ENCODE measurements around the gene PLCH1. TPM values are rescaled to one million over a fixed set of nuclear protein-coding genes. Genes with fewer than 3 reads are reported as not detected.

The PLCH1 gene
- total RNA-seq, 2 experiments from 2014 or later = 0.06 TPM; not detected in 1

GRCh38 chr3:155485897-155486296, 259.0 kb downstream of the PLCH1 start:
- Histone ChIP-seq H3K4me2 (ENCODE audit: low read length) (no peak overlapping the region), H3K79me2 (ENCODE audit: insufficient read depth, low read depth, low read length) (no peaks in the 10 kb centered on the region), H3K27ac (ENCODE audit: low read depth, low read length, poor library complexity, severe bottlenecking) (no peak overlapping the region), H3K4me3 (ENCODE audit: low read depth, low read length, poor library complexity, severe bottlenecking) (no peak overlapping the region), H3K9me3 (ENCODE audit: low read length) (no peaks in the 10 kb centered on the region), H4K20me1 (ENCODE audit: insufficient read depth, low read length) (no peaks in the 10 kb centered on the region), H3K9me2 (ENCODE audit: insufficient read depth, low read length) (no peaks in the 10 kb centered on the region), H3K4me1 (ENCODE audit: insufficient read depth, low read length, poor library complexity, severe bottlenecking) (no peaks in the 10 kb centered on the region), H3K36me3 (ENCODE audit: insufficient read depth, low read length) (no peaks in the 10 kb centered on the region), H2AFZ (ENCODE audit: low read length) (no peak overlapping the region)
- no peak for TF ChIP-seq EZH2phosphoT487 (IDR thresholded peaks at IDR 0.05; ENCODE audit: borderline replicate concordance, low read depth, low read length)
- TF ChIP-seq CTCF (conservative IDR thresholded peaks at IDR 0.05; ENCODE audit: low read length) = no peak
- no TSS peak for BruUV-seq (replicated peaks)
- CTCF ChIA-PET (ENCODE audit: unreplicated experiment) = no interaction called here
- POLR2A ChIA-PET = no interaction called here
- no peak for DNase-seq (ENCODE audit: low spot score)
- intact Hi-C loops (cut with micrococcal nuclease; ENCODE audit: unreplicated experiment) = no loop called here

GRCh38 chr3:155481591-155481990, 263.3 kb downstream of the PLCH1 start:
- H3K27ac ChIP-seq (ENCODE audit: low read depth, low read length, poor library complexity, severe bottlenecking) = no peak overlapping the region
- H2AFZ ChIP-seq (ENCODE audit: low read length) = no peak overlapping the region
- H3K79me2 ChIP-seq (ENCODE audit: insufficient read depth, low read depth, low read length) = no peaks in the 10 kb centered on the region
- H3K9me3 ChIP-seq (ENCODE audit: low read length) = no peaks in the 10 kb centered on the region
- no peak for DNase-seq (ENCODE audit: low spot score)
- no peaks in the 10 kb centered on the region for H3K4me1 ChIP-seq (ENCODE audit: insufficient read depth, low read length, poor library complexity, severe bottlenecking)
- TF ChIP-seq CTCF (conservative IDR thresholded peaks at IDR 0.05; ENCODE audit: low read length) = no peak
- no peak for TF ChIP-seq EZH2phosphoT487 (IDR thresholded peaks at IDR 0.05; ENCODE audit: borderline replicate concordance, low read depth, low read length)
- ChIA-PET POLR2A (no interaction called here), CTCF (ENCODE audit: unreplicated experiment) (no interaction called here)
- no peak overlapping the region for H3K4me2 ChIP-seq (ENCODE audit: low read length)
- BruUV-seq (replicated peaks) = no TSS peak
- no peaks in the 10 kb centered on the region for H3K9me2 ChIP-seq (ENCODE audit: insufficient read depth, low read length)
- no peaks in the 10 kb centered on the region for H4K20me1 ChIP-seq (ENCODE audit: insufficient read depth, low read length)
- no peak overlapping the region for H3K4me3 ChIP-seq (ENCODE audit: low read depth, low read length, poor library complexity, severe bottlenecking)
- intact Hi-C loops (cut with micrococcal nuclease; ENCODE audit: unreplicated experiment) = no loop called here
- H3K36me3 ChIP-seq (ENCODE audit: insufficient read depth, low read length) = no peaks in the 10 kb centered on the region

GRCh38 chr3:155481089-155481488, 263.8 kb downstream of the PLCH1 start:
- CTCF ChIA-PET (ENCODE audit: unreplicated experiment) = no interaction called here
- no peak for TF ChIP-seq CTCF (conservative IDR thresholded peaks at IDR 0.05; ENCODE audit: low read length)
- TF ChIP-seq EZH2phosphoT487 (IDR thresholded peaks at IDR 0.05; ENCODE audit: borderline replicate concordance, low read depth, low read length) = no peak
- Histone ChIP-seq H3K9me2 (ENCODE audit: insufficient read depth, low read length) (no peaks in the 10 kb centered on the region), H4K20me1 (ENCODE audit: insufficient read depth, low read length) (no peaks in the 10 kb centered on the region), H3K79me2 (ENCODE audit: insufficient read depth, low read depth, low read length) (no peaks in the 10 kb centered on the region), H3K4me1 (ENCODE audit: insufficient read depth, low read length, poor library complexity, severe bottlenecking) (no peaks in the 10 kb centered on the region), H3K36me3 (ENCODE audit: insufficient read depth, low read length) (no peaks in the 10 kb centered on the region), H2AFZ (ENCODE audit: low read length) (no peak overlapping the region), H3K9me3 (ENCODE audit: low read length) (no peaks in the 10 kb centered on the region), H3K4me3 (ENCODE audit: low read depth, low read length, poor library complexity, severe bottlenecking) (no peak overlapping the region), H3K27ac (ENCODE audit: low read depth, low read length, poor library complexity, severe bottlenecking) (no peak overlapping the region), H3K4me2 (ENCODE audit: low read length) (no peak overlapping the region)
- POLR2A ChIA-PET = no interaction called here
- intact Hi-C loops (cut with micrococcal nuclease; ENCODE audit: unreplicated experiment) = no loop called here
- BruUV-seq (replicated peaks) = no TSS peak
- no peak for DNase-seq (ENCODE audit: low spot score)

Measured in OCI-LY7 (cell line).